Liver (tissue), 3 donors: Measurements from ENCODE around the gene SLC30A10.
A peak's percentile ranks its signal among the peaks of the same experiment; 100 is the strongest.

Experiments
- CTCF ChIP-seq: fragments of 150-350 bp; IDR thresholded peaks from 2 replicates; pipeline ENCODE4 v1.5.1; 2017; ENCODE audit warnings: improper control_type of control experiment, low read depth, low read length; ENCODE audit not compliant: missing input control
- HNF4G ChIP-seq: IDR thresholded peaks from 2 replicates; pipeline ENCODE4 v1.6.1; 2016; ENCODE audit warnings: antibody characterized with exemption
- RAD21 ChIP-seq, 2 donors: IDR thresholded peaks; 2 replicates each; pipeline ENCODE4 v1.6.1; 2016; ENCODE audit warnings: antibody characterized with exemption in 2 of 2, mild to moderate bottlenecking in 2 of 2
- RXRA ChIP-seq, 2 donors: IDR thresholded peaks; 2 replicates each; pipeline ENCODE4 v1.6.1; 2017 to 2018; ENCODE audit warnings: antibody characterized with exemption in 2 of 2, mild to moderate bottlenecking in 1 of 2
- TAF1 ChIP-seq: conservative IDR thresholded peaks from 2 replicates; pipeline ENCODE4 v1.6.1; 2016; ENCODE audit warnings: antibody characterized with exemption, mild to moderate bottlenecking
- TF ChIP-seq, protein P1 (sequence below): IDR thresholded peaks from 2 replicates; pipeline ENCODE4 v1.6.1; 2016; ENCODE audit warnings: antibody characterized with exemption
- TF ChIP-seq, protein P2 (sequence below): IDR thresholded peaks from 2 replicates; pipeline ENCODE4 v1.6.1; 2016; ENCODE audit warnings: antibody characterized with exemption, mild to moderate bottlenecking
- donor health status: healthy.
- donor health status: healthy.

DNA sequence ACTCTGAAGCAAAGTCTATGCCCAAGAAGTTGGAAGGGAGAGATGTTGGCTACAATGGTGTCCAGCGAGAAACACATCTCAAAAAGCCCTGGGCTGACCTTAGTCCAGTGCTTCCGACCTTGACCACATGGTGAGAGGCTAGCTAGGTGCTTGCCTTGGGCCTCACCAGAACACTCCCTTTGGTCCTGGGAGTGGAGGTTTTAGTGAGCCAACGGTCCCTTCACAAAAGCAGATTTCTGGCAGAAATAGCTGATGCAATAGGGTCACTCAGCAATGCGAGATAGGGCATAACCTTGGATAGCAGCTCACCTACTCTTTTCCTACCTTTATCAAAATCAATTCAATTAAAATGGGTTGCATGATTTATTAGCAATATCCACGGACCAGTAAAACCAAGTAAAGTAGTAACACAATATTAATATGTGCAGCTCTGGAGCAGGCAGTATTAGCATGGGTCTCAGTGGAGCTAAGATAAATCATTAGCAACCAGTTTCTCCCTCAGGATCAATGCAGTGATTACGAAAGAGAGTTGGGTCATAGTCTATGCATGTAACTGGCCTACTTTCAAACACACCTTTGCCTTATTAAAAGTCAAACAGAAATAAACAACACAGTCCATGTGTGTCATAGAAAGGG lies 1.9 kb downstream of the SLC30A10 start:
- peak; percentile 38 for TF ChIP-seq TAF1
- TF ChIP-seq, protein P1, sequence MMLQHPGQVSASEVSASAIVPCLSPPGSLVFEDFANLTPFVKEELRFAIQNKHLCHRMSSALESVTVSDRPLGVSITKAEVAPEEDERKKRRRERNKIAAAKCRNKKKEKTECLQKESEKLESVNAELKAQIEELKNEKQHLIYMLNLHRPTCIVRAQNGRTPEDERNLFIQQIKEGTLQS = peak; percentile 94
- peak; percentile 79 to 81 for TF ChIP-seq RXRA (IDR thresholded peaks at IDR 0.05)
- TF ChIP-seq CTCF = no peak
- peak; percentile 33 for TF ChIP-seq HNF4G
- TF ChIP-seq, protein P2, sequence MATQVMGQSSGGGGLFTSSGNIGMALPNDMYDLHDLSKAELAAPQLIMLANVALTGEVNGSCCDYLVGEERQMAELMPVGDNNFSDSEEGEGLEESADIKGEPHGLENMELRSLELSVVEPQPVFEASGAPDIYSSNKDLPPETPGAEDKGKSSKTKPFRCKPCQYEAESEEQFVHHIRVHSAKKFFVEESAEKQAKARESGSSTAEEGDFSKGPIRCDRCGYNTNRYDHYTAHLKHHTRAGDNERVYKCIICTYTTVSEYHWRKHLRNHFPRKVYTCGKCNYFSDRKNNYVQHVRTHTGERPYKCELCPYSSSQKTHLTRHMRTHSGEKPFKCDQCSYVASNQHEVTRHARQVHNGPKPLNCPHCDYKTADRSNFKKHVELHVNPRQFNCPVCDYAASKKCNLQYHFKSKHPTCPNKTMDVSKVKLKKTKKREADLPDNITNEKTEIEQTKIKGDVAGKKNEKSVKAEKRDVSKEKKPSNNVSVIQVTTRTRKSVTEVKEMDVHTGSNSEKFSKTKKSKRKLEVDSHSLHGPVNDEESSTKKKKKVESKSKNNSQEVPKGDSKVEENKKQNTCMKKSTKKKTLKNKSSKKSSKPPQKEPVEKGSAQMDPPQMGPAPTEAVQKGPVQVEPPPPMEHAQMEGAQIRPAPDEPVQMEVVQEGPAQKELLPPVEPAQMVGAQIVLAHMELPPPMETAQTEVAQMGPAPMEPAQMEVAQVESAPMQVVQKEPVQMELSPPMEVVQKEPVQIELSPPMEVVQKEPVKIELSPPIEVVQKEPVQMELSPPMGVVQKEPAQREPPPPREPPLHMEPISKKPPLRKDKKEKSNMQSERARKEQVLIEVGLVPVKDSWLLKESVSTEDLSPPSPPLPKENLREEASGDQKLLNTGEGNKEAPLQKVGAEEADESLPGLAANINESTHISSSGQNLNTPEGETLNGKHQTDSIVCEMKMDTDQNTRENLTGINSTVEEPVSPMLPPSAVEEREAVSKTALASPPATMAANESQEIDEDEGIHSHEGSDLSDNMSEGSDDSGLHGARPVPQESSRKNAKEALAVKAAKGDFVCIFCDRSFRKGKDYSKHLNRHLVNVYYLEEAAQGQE = peak; percentile 29
- peak in 1 of 2 donors; percentile 44 for TF ChIP-seq RAD21 (IDR thresholded peaks at IDR 0.05)
